ENCODE results near the gene TRIM46. TPM values are rescaled to one million over a fixed set of nuclear protein-coding genes. Genes with fewer than 3 reads are reported as not detected.
A peak's percentile ranks its signal among the peaks of the same experiment; 100 is the strongest.
"Not testable (repeated sequence)": the region's sequence is repeated elsewhere in the genome, so short reads cannot be mapped to it uniquely, and the experiment has no call there.

Gene TRIM46
- polyA plus RNA-seq, 1 donor = 2.9 TPM

GRCh38 chr1:155226188-155226909, 52.7 kb downstream of the TRIM46 start:
- peak overlapping the region; percentile 62 for H3K4me3 ChIP-seq (ENCODE audit: low read length)
- WGBS (ENCODE audit: insufficient coverage, low lambda C conversion rate) = 0% methylated on average over 1 of the region's 7 CpGs
- no peaks in the 10 kb centered on the region for H3K36me3 ChIP-seq (ENCODE audit: control insufficient read depth, insufficient read depth, low read length)
- H3K9me3 ChIP-seq (ENCODE audit: control insufficient read depth, low read depth, low read length) = no peaks in the 10 kb centered on the region
- peak in 1 of 2 donors; percentile 71 for DNase-seq
- peaks cover 8% of the 10 kb centered on the region for H3K4me1 ChIP-seq (ENCODE audit: control insufficient read depth, insufficient read depth, low read length)
- peak overlapping the region; percentile 84 for H3K27ac ChIP-seq (ENCODE audit: low read length)
- H3K27me3 ChIP-seq (ENCODE audit: control insufficient read depth, insufficient read depth, low read length) = no peaks in the 10 kb centered on the region

- Histone ChIP-seq H3K27me3 (ENCODE audit: control insufficient read depth, insufficient read depth, low read length) (no peaks in the 10 kb centered on the region), H3K36me3 (ENCODE audit: control insufficient read depth, insufficient read depth, low read length) (no peaks in the 10 kb centered on the region), H3K4me3 (ENCODE audit: low read length) (peak overlapping the region; percentile 62), H3K9me3 (ENCODE audit: control insufficient read depth, low read depth, low read length) (no peaks in the 10 kb centered on the region), H3K27ac (ENCODE audit: low read length) (peak overlapping the region; percentile 84), H3K4me1 (ENCODE audit: control insufficient read depth, insufficient read depth, low read length) (peaks cover 8% of the 10 kb centered on the region)
- DNase-seq = peak in 1 of 2 donors; percentile 80
- WGBS (ENCODE audit: insufficient coverage, low lambda C conversion rate) = no CpG with 5 or more reads among the region's 19 CpGs
Measured at GRCh38 chr1:155226910-155227260, 53.2 kb downstream of the TRIM46 start.

- peak; percentile 98 to 99 for DNase-seq
- no CpG with 5 or more reads among the region's 42 CpGs for WGBS (ENCODE audit: insufficient coverage, low lambda C conversion rate)
- Histone ChIP-seq H3K27ac (ENCODE audit: low read length) (peak overlapping the region; percentile 84), H3K9me3 (ENCODE audit: control insufficient read depth, low read depth, low read length) (no peaks in the 10 kb centered on the region), H3K36me3 (ENCODE audit: control insufficient read depth, insufficient read depth, low read length) (no peaks in the 10 kb centered on the region), H3K4me1 (ENCODE audit: control insufficient read depth, insufficient read depth, low read length) (peaks cover 8% of the 10 kb centered on the region), H3K4me3 (ENCODE audit: low read length) (peak overlapping the region; percentile 62), H3K27me3 (ENCODE audit: control insufficient read depth, insufficient read depth, low read length) (no peaks in the 10 kb centered on the region)
Measured at GRCh38 chr1:155227261-155228095, 53.8 kb downstream of the TRIM46 start.

GRCh38 chr1:155228096-155228427, 54.4 kb downstream of the TRIM46 start:
- Histone ChIP-seq H3K9me3 (ENCODE audit: control insufficient read depth, low read depth, low read length) (no peaks in the 10 kb centered on the region), H3K4me1 (ENCODE audit: control insufficient read depth, insufficient read depth, low read length) (peaks cover 8% of the 10 kb centered on the region), H3K4me3 (ENCODE audit: low read length) (peak overlapping the region; percentile 62), H3K36me3 (ENCODE audit: control insufficient read depth, insufficient read depth, low read length) (no peaks in the 10 kb centered on the region), H3K27ac (ENCODE audit: low read length) (peak overlapping the region; percentile 61), H3K27me3 (ENCODE audit: control insufficient read depth, insufficient read depth, low read length) (no peaks in the 10 kb centered on the region)
- DNase-seq = no peak
- WGBS (ENCODE audit: insufficient coverage, low lambda C conversion rate) = 40% methylated on average over 1 of the region's 9 CpGs

GRCh38 chr1:155231302-155231701, 57.7 kb downstream of the TRIM46 start:
- H3K36me3 ChIP-seq (ENCODE audit: control insufficient read depth, insufficient read depth, low read length); H3K27ac ChIP-seq (ENCODE audit: low read length); DNase-seq; H3K9me3 ChIP-seq (ENCODE audit: control insufficient read depth, low read depth, low read length); H3K4me1 ChIP-seq (ENCODE audit: control insufficient read depth, insufficient read depth, low read length); H3K4me3 ChIP-seq (ENCODE audit: low read length); H3K27me3 ChIP-seq (ENCODE audit: control insufficient read depth, insufficient read depth, low read length): not testable (repeated sequence)
- no CpG with 5 or more reads among the region's 3 CpGs for WGBS (ENCODE audit: insufficient coverage, low lambda C conversion rate)

DNA sequence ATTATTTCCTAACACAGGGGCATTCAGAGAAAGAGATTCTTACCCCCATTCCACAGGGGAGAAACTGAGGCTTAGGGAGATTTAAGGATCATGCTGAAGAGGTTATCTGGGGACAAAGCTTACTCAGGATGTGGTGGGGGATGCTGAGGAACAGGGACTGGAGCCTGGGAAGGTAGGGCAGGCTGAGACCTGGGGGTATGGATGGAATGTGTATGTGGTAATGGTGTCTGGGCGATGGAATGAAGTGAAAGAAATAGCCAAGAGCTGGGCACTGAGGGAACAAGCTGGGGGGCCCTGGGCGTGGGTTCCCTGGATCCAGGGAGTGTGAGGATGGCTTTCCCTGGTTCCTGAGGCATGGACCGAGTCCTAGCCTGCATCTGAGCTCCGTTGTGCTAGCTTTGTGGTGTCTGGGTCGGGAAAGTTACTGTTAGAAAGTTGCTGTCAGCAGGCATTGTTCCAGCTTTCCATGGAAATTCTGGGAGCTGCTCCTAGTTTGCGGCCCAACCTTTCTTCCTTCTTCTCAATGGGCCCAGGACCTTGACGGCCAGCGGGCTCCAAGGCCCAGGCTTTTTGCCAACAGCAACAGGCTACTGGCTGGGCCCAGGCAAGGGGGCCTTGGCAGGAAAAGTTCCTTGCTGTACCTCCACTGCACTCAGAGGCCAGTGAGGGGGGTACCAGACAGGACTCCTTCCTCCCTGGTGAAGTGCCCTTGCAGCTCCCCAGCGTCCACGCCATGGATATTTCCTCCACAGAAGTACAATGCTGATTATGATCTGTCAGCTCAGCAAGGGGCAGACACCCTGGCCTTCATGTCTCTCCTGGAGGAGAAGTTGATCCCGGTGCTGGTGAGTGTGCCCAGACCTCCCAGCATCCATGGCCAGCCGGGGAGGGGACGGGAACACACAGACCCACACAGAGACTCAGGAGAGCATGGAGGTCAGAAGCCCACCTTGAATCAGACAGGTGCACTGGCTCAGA, 58.6 kb downstream of the TRIM46 start:
- H3K4me3 ChIP-seq (ENCODE audit: low read length); H3K27me3 ChIP-seq (ENCODE audit: control insufficient read depth, insufficient read depth, low read length); H3K4me1 ChIP-seq (ENCODE audit: control insufficient read depth, insufficient read depth, low read length); H3K27ac ChIP-seq (ENCODE audit: low read length); DNase-seq; H3K9me3 ChIP-seq (ENCODE audit: control insufficient read depth, low read depth, low read length): not testable (repeated sequence)
- H3K36me3 ChIP-seq (ENCODE audit: control insufficient read depth, insufficient read depth, low read length) = peaks cover 15% of the 10 kb centered on the region
- no CpG with 5 or more reads among the region's 13 CpGs for WGBS (ENCODE audit: insufficient coverage, low lambda C conversion rate)

- H3K4me3 ChIP-seq (ENCODE audit: low read length); H3K27ac ChIP-seq (ENCODE audit: low read length): not testable (repeated sequence)
- no CpG with 5 or more reads among the region's 5 CpGs for WGBS (ENCODE audit: insufficient coverage, low lambda C conversion rate)
Measured at GRCh38 chr1:155233502-155233901, 59.9 kb downstream of the TRIM46 start.

More at GRCh38 chr1:155233502-155233901, 59.9 kb downstream of the TRIM46 start:
- not testable (repeated sequence) for H3K27me3 ChIP-seq (ENCODE audit: control insufficient read depth, insufficient read depth, low read length); H3K4me1 ChIP-seq (ENCODE audit: control insufficient read depth, insufficient read depth, low read length); DNase-seq; H3K9me3 ChIP-seq (ENCODE audit: control insufficient read depth, low read depth, low read length)
- H3K36me3 ChIP-seq (ENCODE audit: control insufficient read depth, insufficient read depth, low read length) = peaks cover 18% of the 10 kb centered on the region

Other genes starting within 250 kb of the TRIM46 start
- gene PMVK, start 237.1 kb upstream of the TRIM46 start, polyA plus RNA-seq = 40.4 TPM
- gene PBXIP1, start 217.8 kb upstream of the TRIM46 start, polyA plus RNA-seq = 78.8 TPM
- 32.0 TPM for gene PYGO2, start 212.1 kb upstream of the TRIM46 start, polyA plus RNA-seq
- 76.4 TPM for gene SHC1, start 203.1 kb upstream of the TRIM46 start, polyA plus RNA-seq
- 65.6 TPM for gene CKS1B, start 199.2 kb upstream of the TRIM46 start, polyA plus RNA-seq
- gene FLAD1, start 190.5 kb upstream of the TRIM46 start, polyA plus RNA-seq = 28.0 TPM
- 0.33 TPM for gene LENEP, start 180.3 kb upstream of the TRIM46 start, polyA plus RNA-seq
- gene ZBTB7B, start 171.0 kb upstream of the TRIM46 start, polyA plus RNA-seq = 45.1 TPM
- gene DCST2, start 140.1 kb upstream of the TRIM46 start, polyA plus RNA-seq = 4.1 TPM
- gene DCST1, start 140.0 kb upstream of the TRIM46 start, polyA plus RNA-seq = 0.88 TPM
- gene ADAM15, start 122.5 kb upstream of the TRIM46 start, polyA plus RNA-seq = 38.6 TPM
- gene EFNA4, start 110.1 kb upstream of the TRIM46 start, polyA plus RNA-seq = 36.0 TPM
- 9.6 TPM for gene EFNA3, start 95.0 kb upstream of the TRIM46 start, polyA plus RNA-seq
- 96.1 TPM for gene EFNA1, start 46.0 kb upstream of the TRIM46 start, polyA plus RNA-seq
- 57.4 TPM for gene SLC50A1, start 38.0 kb upstream of the TRIM46 start, polyA plus RNA-seq
- 59.1 TPM for gene DPM3, start 33.3 kb upstream of the TRIM46 start, polyA plus RNA-seq
- 142 TPM for gene KRTCAP2, start 545 bp upstream of the TRIM46 start, polyA plus RNA-seq
- 40.9 TPM for gene THBS3, start 34.0 kb downstream of the TRIM46 start, polyA plus RNA-seq
- 38.6 TPM for gene MTX1, start 34.8 kb downstream of the TRIM46 start, polyA plus RNA-seq
- gene ENTREP3, start 81.6 kb downstream of the TRIM46 start, polyA plus RNA-seq = 19.4 TPM
- 55.5 TPM for gene SCAMP3, start 88.5 kb downstream of the TRIM46 start, polyA plus RNA-seq
- 68.7 TPM for gene CLK2, start 99.7 kb downstream of the TRIM46 start, polyA plus RNA-seq
- 18.3 TPM for gene HCN3, start 103.6 kb downstream of the TRIM46 start, polyA plus RNA-seq
- gene PKLR, start 127.6 kb downstream of the TRIM46 start, polyA plus RNA-seq = 55.6 TPM
- gene FDPS, start 135.0 kb downstream of the TRIM46 start, polyA plus RNA-seq = 170 TPM
- gene RUSC1, start 147.0 kb downstream of the TRIM46 start, polyA plus RNA-seq = 43.7 TPM